IPS-11a (cell line): ENCODE data around the gene NRCAM.
A peak's percentile ranks its signal among the peaks of the same experiment; 100 is the strongest.

Experiments
- H3K4me3 ChIP-seq: one replicate; pipeline ENCODE4 v1.5.1; 2013; ENCODE audit warnings: low read depth, low read length, control low read depth

Gene NRCAM

GRCh38 chr7:108460964-108461363 is 4.7 kb upstream of the NRCAM start:
- no peak overlapping the region for H3K4me3 ChIP-seq

- H3K4me3 ChIP-seq, result no peak overlapping the region
These were observed 3.8 kb upstream of the NRCAM start for GRCh38 chr7:108459922-108460551.

GRCh38 chr7:108457871-108458270 is 1.6 kb upstream of the NRCAM start:
- no peak overlapping the region for H3K4me3 ChIP-seq

- H3K4me3 ChIP-seq, result peak overlapping the region; percentile 37
These were observed 757 bp upstream of the NRCAM start for GRCh38 chr7:108456845-108457540.

- H3K4me3 ChIP-seq, result peak overlapping the region; percentile 69
These were observed 662 bp downstream of the NRCAM start for GRCh38 chr7:108455551-108455997.

GRCh38 chr7:108454674-108455550 is 1.3 kb downstream of the NRCAM start:
- peak overlapping the region; percentile 69 for H3K4me3 ChIP-seq

- H3K4me3 ChIP-seq, result peak overlapping the region; percentile 69
These were observed 1.9 kb downstream of the NRCAM start for GRCh38 chr7:108454317-108454673.

GRCh38 chr7:108453320-108453719 is 2.9 kb downstream of the NRCAM start:
- H3K4me3 ChIP-seq, result no peak overlapping the region

GRCh38 chr7:108452707-108453106 is 3.5 kb downstream of the NRCAM start:
- H3K4me3 ChIP-seq, result no peak overlapping the region

GRCh38 chr7:108451296-108451848 is 4.9 kb downstream of the NRCAM start:
- no peak overlapping the region for H3K4me3 ChIP-seq

GRCh38 chr7:108450160-108450559 is 6.1 kb downstream of the NRCAM start:
- H3K4me3 ChIP-seq, result no peak overlapping the region

GRCh38 chr7:108449521-108449920 is 6.7 kb downstream of the NRCAM start:
- no peak overlapping the region for H3K4me3 ChIP-seq

- H3K4me3 ChIP-seq, result no peak overlapping the region
These were observed 7.4 kb downstream of the NRCAM start for GRCh38 chr7:108448584-108449505.

- no peak overlapping the region for H3K4me3 ChIP-seq
These were observed 14.1 kb downstream of the NRCAM start for GRCh38 chr7:108442039-108442568.

- no peak overlapping the region for H3K4me3 ChIP-seq
These were observed 14.8 kb downstream of the NRCAM start for GRCh38 chr7:108441392-108441955.

- H3K4me3 ChIP-seq, result no peak overlapping the region
These were observed 15.6 kb downstream of the NRCAM start for GRCh38 chr7:108440613-108441012.

GRCh38 chr7:108436906-108437305 is 19.3 kb downstream of the NRCAM start:
- H3K4me3 ChIP-seq, result no peak overlapping the region

GRCh38 chr7:108434010-108434409 is 22.2 kb downstream of the NRCAM start:
- H3K4me3 ChIP-seq, result no peak overlapping the region

GRCh38 chr7:108431099-108431498 is 25.1 kb downstream of the NRCAM start:
- H3K4me3 ChIP-seq, result no peak overlapping the region

- no peak overlapping the region for H3K4me3 ChIP-seq
These were observed 25.6 kb downstream of the NRCAM start for GRCh38 chr7:108430664-108431063.
